PC-3 (cell line): ENCODE measurements around the gene PLAAT5. TPM values are rescaled to one million over a fixed set of nuclear protein-coding genes. Genes with fewer than 3 reads are reported as not detected.

Experiments
- ATAC-seq: fragments of 200-7000 bp; cut with Tn5 transposase; 2 replicates; pipeline ENCODE4 v1.9.1; 2020; ENCODE audit warnings: mild to moderate bottlenecking, moderate library complexity
- BruUV-seq: library from RNA; stranded (reverse); fragments of 400-500 nt; replicated peaks from 2 replicates; lab custom pipeline; 2021; lab: Mats Ljungman, UMichigan
- CTCF ChIA-PET: fragments of 300-600 bp; sonication (Branson Sonifier 250); formaldehyde crosslinking; loops from one replicate; lab custom pipeline; 2022; ENCODE audit warnings: antibody characterized with exemption; lab: Charles Lee
- POLR2A ChIA-PET: fragments of 300-600 bp; sonication (Branson Sonifier 250); formaldehyde crosslinking; loops from one replicate; lab custom pipeline; 2022; ENCODE audit warnings: antibody characterized with exemption; ENCODE audit not compliant: unreplicated experiment; lab: Charles Lee
- DNase-seq: peaks from one replicate; pipeline ENCODE4 v3.0.0-alpha.2; 2015
- H2AFZ ChIP-seq: fragments of 300-600 bp; sonication (generic); 2 replicates; pipeline ENCODE4 v1.6.0; 2016; ENCODE audit warnings: antibody characterized with exemption, low read length
- H3F3A ChIP-seq: fragments of 300-600 bp; sonication (generic); one replicate; pipeline ENCODE4 v1.6.0; 2017; ENCODE audit warnings: antibody characterized with exemption, low read length, control low read depth, mild to moderate bottlenecking; ENCODE audit not compliant: unreplicated experiment
- H3K27ac ChIP-seq: fragments of 300-600 bp; sonication (generic); 2 replicates; pipeline ENCODE4 v1.5.1; 2016; ENCODE audit warnings: mild to moderate bottlenecking, low read length
- H3K27me3 ChIP-seq: fragments of 300-600 bp; sonication (generic); 2 replicates; pipeline ENCODE4 v1.6.1; 2016; ENCODE audit warnings: low read length, mixed read lengths
- H3K36me3 ChIP-seq: fragments of 300-600 bp; sonication (generic); 2 replicates; pipeline ENCODE4 v1.6.1; 2016; ENCODE audit warnings: low read depth, mixed run types, low read length, mixed read lengths
- H3K4me1 ChIP-seq: fragments of 300-600 bp; sonication (generic); 2 replicates; pipeline ENCODE4 v1.5.1; 2016; ENCODE audit warnings: low read length; ENCODE audit not compliant: insufficient read depth
- H3K4me2 ChIP-seq: fragments of 300-600 bp; sonication (generic); 2 replicates; pipeline ENCODE4 v1.6.0; 2016; ENCODE audit warnings: low read length
- H3K4me3 ChIP-seq: fragments of 300-600 bp; sonication (generic); 2 replicates; pipeline ENCODE4 v1.5.1; 2016; ENCODE audit warnings: mild to moderate bottlenecking, low read length, mixed read lengths
- H3K79me2 ChIP-seq: fragments of 300-600 bp; sonication (generic); 2 replicates; pipeline ENCODE4 v1.6.1; 2017; ENCODE audit warnings: low read length, mixed read lengths
- H3K9ac ChIP-seq: fragments of 300-600 bp; sonication (generic); 2 replicates; pipeline ENCODE4 v1.6.0; 2016; ENCODE audit warnings: mild to moderate bottlenecking, low read length
- H3K9me2 ChIP-seq: fragments of 300-600 bp; sonication (generic); replicated peaks from 2 replicates; pipeline ENCODE4 v1.6.1; 2016; ENCODE audit warnings: mixed run types, low read length, mixed read lengths
- H3K9me3 ChIP-seq: fragments of 300-600 bp; sonication (generic); 2 replicates; pipeline ENCODE4 v1.6.1; 2016; ENCODE audit warnings: low read length, mixed read lengths
- H4K20me1 ChIP-seq: fragments of 300-600 bp; sonication (generic); 2 replicates; pipeline ENCODE4 v1.6.1; 2016; ENCODE audit warnings: low read length, mixed read lengths
- EZH2 ChIP-seq: fragments of 300-600 bp; sonication (generic); IDR thresholded peaks from one replicate; pipeline ENCODE4 v1.6.1; 2017; ENCODE audit warnings: antibody characterized with exemption, mild to moderate bottlenecking, low read length; ENCODE audit not compliant: unreplicated experiment
- EZH2phosphoT487 ChIP-seq: fragments of 300-600 bp; sonication (generic); IDR thresholded peaks from 2 replicates; pipeline ENCODE4 v1.6.1; 2018; ENCODE audit warnings: mild to moderate bottlenecking, antibody characterized with exemption, low read length, borderline replicate concordance
- intact Hi-C: fragments of 100-400 bp; cut with micrococcal nuclease; formaldehyde crosslinking; loops from 2 replicates; pipeline ENCODE4 v1.9.0; 2023
- total RNA-seq: library from RNA; depleted of rRNA; stranded (reverse); fragments of >200 nt; gene quantifications from 2 replicates; pipeline ENCODE4 v1.2.3, GENCODE V29; 2014
- TF ChIP-seq, protein P1 (sequence below): fragments of 300-600 bp; sonication (generic); conservative IDR thresholded peaks from 2 replicates; pipeline ENCODE4 v1.5.1; 2017; ENCODE audit warnings: antibody characterized with exemption, low read depth, mild to moderate bottlenecking, low read length

PLAAT5 gene
- total RNA-seq, 1 experiment from 2014 or later: not detected

- BruUV-seq: no TSS peak
- H4K20me1 ChIP-seq: no peaks in the 10 kb centered on the region
- H3K27ac ChIP-seq: no peak overlapping the region
- CTCF ChIA-PET: interaction anchor here (1.3 kb wide), 1 partner anchor 29 kb away, joined by 9 read pairs; no protein-coding TSS in a partner anchor
- H3K4me2 ChIP-seq: no peak overlapping the region
- no peak overlapping the region for H3K4me3 ChIP-seq
- H3K4me1 ChIP-seq: no peaks in the 10 kb centered on the region
- H3K36me3 ChIP-seq: no peaks in the 10 kb centered on the region
- no peak overlapping the region for H2AFZ ChIP-seq
- POLR2A ChIA-PET: interaction anchor here (0.7 kb wide), 1 partner anchor 11 kb away, joined by 4 read pairs; no protein-coding TSS in a partner anchor
- no peaks in the 10 kb centered on the region for H3K9me2 ChIP-seq
- DNase-seq (no peak), ATAC-seq (no peak)
- no peaks in the 10 kb centered on the region for H3K9me3 ChIP-seq
- no peaks in the 10 kb centered on the region for H3F3A ChIP-seq
- TF ChIP-seq EZH2 (no peak), EZH2phosphoT487 (no peak)
- TF ChIP-seq, protein P1, sequence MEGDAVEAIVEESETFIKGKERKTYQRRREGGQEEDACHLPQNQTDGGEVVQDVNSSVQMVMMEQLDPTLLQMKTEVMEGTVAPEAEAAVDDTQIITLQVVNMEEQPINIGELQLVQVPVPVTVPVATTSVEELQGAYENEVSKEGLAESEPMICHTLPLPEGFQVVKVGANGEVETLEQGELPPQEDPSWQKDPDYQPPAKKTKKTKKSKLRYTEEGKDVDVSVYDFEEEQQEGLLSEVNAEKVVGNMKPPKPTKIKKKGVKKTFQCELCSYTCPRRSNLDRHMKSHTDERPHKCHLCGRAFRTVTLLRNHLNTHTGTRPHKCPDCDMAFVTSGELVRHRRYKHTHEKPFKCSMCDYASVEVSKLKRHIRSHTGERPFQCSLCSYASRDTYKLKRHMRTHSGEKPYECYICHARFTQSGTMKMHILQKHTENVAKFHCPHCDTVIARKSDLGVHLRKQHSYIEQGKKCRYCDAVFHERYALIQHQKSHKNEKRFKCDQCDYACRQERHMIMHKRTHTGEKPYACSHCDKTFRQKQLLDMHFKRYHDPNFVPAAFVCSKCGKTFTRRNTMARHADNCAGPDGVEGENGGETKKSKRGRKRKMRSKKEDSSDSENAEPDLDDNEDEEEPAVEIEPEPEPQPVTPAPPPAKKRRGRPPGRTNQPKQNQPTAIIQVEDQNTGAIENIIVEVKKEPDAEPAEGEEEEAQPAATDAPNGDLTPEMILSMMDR: no peak
- no peaks in the 10 kb centered on the region for H3K27me3 ChIP-seq
- no peaks in the 10 kb centered on the region for H3K79me2 ChIP-seq
- H3K9ac ChIP-seq: no peak overlapping the region
- intact Hi-C loops: no loop called here
Measured at GRCh38 chr11:63507511-63507910, 16.5 kb upstream of the PLAAT5 start.

DNA sequence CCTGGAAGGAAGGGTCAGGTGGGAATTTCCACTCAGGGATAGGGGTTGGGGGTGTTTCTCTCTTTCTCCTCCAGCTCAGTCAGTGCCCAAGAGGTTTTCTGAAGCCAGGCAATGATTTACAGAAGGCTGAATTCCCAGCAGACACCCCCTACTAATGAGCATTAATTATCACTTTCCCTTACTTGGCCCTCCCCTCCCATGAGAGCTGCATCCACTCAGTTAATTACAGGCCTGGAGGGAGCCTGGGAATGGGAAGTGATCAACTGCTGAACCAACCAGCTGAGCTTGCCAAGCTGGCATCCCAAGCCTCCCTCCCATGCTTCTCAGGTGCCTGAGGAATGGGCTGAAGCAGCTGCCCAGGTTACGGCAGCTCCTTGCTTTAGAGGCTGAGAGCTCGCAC lies 15.9 kb upstream of the PLAAT5 start:
- no peak for TF ChIP-seq EZH2phosphoT487
- no peak for TF ChIP-seq EZH2
- intact Hi-C loops: no loop called here
- Histone ChIP-seq H3K4me1 (no peaks in the 10 kb centered on the region), H3K9me2 (no peaks in the 10 kb centered on the region), H3K27me3 (no peaks in the 10 kb centered on the region), H3F3A (no peaks in the 10 kb centered on the region), H3K4me2 (no peak overlapping the region), H3K36me3 (no peaks in the 10 kb centered on the region), H3K79me2 (no peaks in the 10 kb centered on the region), H2AFZ (no peak overlapping the region), H4K20me1 (no peaks in the 10 kb centered on the region), H3K27ac (no peak overlapping the region), H3K9ac (no peak overlapping the region), H3K9me3 (no peaks in the 10 kb centered on the region), H3K4me3 (no peak overlapping the region)
- ATAC-seq (no peak), DNase-seq (no peak)
- ChIA-PET CTCF (no interaction called here), POLR2A (interaction anchor here (0.7 kb wide), 1 partner anchor 11 kb away, joined by 4 read pairs; no protein-coding TSS in a partner anchor)
- no TSS peak for BruUV-seq

DNA sequence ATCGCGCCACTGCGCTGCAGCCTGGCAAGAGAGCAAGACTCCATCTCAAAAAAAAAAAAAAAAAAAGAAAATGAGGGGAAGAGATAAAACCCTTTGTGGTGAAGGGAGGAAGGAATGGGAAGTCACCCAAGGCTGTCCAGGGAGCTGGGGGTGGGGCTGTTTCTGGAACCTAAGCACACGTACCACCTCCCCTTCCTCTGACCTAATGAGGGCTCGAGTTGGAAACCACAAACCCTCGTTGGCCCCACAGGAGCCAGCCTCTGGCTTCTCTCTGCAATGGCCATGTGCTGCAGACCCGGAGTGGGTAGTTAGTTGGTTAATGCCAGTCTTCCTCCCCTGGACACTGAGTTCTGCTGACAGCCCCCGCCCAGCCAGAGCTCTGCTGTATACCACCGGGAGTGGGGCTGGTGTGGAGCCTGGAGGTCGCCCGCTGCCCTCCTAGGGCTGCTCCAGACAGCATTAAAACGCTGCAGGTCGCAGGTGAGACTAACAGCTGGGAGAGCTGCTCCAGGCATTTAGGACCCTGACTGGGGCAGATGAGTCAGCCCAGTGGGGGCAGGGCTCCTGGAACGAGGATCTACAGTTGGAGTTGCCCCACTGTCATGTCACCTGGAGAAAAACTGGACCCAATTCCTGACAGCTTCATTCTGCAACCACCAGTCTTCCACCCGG lies 15.0 kb upstream of the PLAAT5 start, which contains the start of gene LGALS12:
TSS of gene LGALS12 (plus strand) at position 228 of the 672 bp plus-strand sequence. CDS start at position 603, 375 bp downstream.
- H2AFZ ChIP-seq: no peak within 1 kb of the TSS
- H3K27ac ChIP-seq: no peak within 1 kb of the TSS
- ATAC-seq (no peak), DNase-seq (no peak)
- no peaks in the 10 kb centered on the region for H3K79me2 ChIP-seq
- H3K4me1 ChIP-seq: no peaks in the 10 kb centered on the region
- no peaks in the 10 kb centered on the region for H4K20me1 ChIP-seq
- ChIA-PET CTCF (no interaction called here), POLR2A (no interaction called here)
- TF ChIP-seq EZH2 (no peak), EZH2phosphoT487 (no peak)
- TF ChIP-seq, protein P1: no peak
- H3K9ac ChIP-seq: no peak within 1 kb of the TSS
- H3K36me3 ChIP-seq: no peaks in the 10 kb centered on the region
- H3K4me3 ChIP-seq: no peak within 1 kb of the TSS
- intact Hi-C loops: no loop called here
- no peaks in the 10 kb centered on the region for H3F3A ChIP-seq
- H3K4me2 ChIP-seq: no peak within 1 kb of the TSS
- no TSS peak for BruUV-seq
- no peaks in the 10 kb centered on the region for H3K9me3 ChIP-seq
- H3K27me3 ChIP-seq: no peaks in the 10 kb centered on the region
- H3K9me2 ChIP-seq: no peaks in the 10 kb centered on the region
